GM18520 (cell line): ENCODE data around the gene SH2D6.
A peak's percentile ranks its signal among the peaks of the same experiment; 100 is the strongest.

ENCODE experiments used
- ATAC-seq: cut with Tn5 transposase; IDR thresholded peaks from one replicate; pipeline ENCODE4 v1.9.1; 2021; ENCODE audit not compliant: unreplicated experiment

Gene SH2D6

DNA sequence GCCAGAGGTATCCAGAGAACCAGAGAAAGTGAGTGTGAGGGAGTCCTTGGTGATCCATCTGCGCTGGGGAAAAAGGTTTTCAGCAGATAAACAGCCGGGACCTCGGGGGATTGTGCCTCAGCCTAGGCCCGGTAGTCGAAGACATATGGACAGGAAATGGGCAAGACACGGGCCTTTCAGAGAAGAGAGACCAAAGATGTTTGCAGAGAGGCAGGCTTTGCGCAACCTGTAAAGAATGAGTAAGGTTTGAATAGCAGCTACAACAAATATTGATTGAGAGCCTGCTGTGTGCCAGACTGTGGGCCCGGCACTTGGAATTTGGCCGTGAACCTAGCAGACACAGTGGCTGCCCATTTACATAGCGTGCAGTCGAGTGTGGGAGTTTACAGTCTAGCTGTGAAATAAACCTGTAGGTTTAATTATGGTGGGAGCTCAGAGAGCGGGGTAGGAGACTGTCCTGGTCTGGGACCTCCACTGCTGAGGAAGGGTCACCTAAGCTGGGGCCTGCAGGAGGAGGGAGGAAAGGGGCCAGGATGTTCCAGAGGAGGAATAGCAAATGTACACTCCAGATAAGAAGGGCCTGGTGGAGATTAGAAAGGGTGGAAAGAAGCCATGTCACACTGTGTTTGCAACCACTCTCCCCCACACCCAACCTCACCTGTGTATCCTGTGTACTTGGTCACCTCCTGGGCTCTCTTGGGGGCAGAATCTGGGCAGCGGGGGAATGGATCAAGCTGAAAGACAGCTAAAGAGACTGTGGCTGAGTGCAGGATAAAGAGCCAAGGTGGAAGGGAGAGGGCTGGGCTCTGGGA lies 3.0 kb downstream of the SH2D6 start:
- ATAC-seq, result no peak

DNA sequence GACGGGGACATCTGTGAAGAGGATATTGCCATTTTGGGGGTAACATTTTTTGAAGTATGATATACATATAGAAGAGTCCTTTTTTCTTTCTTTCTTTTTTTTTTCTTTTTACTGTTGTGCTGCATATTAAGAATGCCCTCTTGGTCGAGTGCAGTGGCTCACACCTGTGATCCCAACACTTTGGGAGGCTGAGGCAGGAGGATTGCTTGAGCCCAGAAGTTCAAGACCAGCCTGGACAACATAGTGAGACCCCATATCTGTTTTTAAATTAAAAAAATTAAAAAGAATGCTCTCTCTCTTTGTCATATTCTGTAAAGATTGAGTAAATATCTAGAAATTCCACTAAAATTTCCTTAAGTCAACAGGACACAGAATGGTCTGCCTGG lies 3.6 kb downstream of the SH2D6 start:
- ATAC-seq, result no peak

DNA sequence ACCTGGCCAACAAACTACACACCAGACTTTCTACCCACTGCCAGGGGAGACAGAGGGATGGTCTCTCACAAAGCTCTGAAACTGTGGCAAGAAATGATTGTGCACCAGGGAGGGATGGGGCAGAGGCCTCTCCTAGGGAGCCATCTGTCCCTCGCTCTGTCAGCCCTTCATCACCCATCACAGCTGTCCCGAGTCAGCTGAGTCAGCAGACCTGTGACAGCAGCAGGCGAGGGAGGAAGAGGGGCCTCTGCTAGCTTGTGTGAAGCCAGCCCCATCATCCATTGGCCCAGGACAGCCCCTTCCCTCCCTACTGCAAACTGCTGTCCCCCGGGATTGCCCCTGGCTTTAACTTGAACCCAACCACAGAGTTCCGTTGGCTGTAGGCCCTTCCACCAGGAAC lies 5.0 kb downstream of the SH2D6 start:
- no peak for ATAC-seq

DNA sequence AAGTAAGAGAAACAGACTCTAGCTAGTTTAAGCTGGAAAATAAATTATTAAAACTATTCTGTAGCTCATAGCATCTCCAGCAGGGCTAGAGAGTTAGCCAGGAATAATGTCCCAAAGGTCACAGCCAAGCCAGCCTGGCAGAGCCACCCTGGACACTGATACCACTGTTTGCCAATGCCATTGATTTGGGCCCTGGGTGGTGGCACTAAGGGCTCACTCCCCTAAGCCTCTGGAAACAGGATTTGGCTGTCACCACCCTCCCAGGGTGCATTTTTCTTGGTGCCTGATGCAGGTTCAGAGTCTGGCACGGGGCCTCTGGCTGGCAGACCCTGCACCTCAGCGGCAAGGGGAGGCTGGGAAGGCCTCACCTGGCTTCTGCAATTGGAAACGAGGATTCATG lies 7.1 kb downstream of the SH2D6 start:
- ATAC-seq, result no peak

- no peak for ATAC-seq
Observed at GRCh38 chr2:85427300-85427835, 8.9 kb downstream of the SH2D6 start.

DNA sequence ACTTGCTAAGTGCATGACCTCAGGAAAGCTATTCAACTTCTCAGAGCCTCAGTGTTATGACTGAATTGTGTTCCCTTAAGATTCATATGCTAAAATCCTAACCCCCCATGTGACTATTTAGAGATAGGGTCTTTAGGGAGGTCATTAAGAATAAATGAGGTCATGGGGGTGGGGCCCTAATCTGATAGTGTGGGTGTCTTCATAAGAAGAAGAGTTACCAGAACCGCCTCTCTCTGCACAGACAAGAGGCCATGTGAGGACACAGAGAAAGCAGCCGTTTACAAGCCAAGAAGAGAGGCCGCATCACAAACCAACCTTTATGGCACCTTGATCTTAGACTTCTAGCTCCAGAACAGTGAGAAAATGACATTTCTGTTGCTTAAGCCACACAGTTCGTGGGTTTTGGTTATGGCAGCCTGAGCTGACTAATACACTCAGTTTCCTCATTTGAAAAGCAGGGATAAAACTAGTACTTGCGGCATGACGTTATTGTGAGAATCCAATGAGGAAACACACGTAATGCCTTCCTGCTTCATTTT lies 9.9 kb downstream of the SH2D6 start:
- ATAC-seq, result no peak

DNA sequence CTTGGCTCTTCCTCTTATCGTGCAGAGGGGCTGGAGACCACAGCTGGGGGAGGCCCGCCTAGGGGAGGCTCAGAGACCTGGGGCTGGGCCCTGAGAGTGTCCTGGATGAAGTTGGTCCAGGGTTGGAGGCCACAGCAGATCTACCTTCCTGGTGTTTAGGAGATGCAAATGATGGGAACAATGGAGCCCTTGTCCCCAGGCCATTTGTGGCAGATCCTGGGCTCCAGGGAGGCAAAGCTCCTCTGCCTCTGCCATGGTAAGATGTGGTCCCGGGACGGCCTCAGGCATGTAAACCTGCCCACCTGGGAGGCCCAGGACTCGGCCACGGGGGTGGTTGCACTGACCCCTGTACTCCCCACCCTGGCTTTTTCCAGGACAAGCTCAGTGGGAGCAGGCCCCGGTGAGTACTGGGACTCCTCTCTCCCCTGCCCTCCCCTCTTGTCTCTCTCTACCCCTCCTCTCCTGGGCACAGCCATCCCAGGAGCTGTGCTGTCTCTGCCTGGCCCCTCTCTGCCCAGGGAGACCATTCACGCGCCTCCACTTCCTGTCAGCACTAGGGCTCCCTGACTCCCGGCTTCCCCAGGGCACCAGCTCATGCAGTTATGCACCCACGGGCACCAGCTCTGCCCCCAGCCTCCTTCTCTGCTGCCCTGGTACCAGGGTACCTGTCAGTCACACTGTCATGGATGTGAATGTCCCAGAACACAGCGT lies 10.9 kb downstream of the SH2D6 start:
- ATAC-seq, result no peak

- no peak for ATAC-seq
Observed at GRCh38 chr2:85429924-85430289, 11.4 kb downstream of the SH2D6 start.

DNA sequence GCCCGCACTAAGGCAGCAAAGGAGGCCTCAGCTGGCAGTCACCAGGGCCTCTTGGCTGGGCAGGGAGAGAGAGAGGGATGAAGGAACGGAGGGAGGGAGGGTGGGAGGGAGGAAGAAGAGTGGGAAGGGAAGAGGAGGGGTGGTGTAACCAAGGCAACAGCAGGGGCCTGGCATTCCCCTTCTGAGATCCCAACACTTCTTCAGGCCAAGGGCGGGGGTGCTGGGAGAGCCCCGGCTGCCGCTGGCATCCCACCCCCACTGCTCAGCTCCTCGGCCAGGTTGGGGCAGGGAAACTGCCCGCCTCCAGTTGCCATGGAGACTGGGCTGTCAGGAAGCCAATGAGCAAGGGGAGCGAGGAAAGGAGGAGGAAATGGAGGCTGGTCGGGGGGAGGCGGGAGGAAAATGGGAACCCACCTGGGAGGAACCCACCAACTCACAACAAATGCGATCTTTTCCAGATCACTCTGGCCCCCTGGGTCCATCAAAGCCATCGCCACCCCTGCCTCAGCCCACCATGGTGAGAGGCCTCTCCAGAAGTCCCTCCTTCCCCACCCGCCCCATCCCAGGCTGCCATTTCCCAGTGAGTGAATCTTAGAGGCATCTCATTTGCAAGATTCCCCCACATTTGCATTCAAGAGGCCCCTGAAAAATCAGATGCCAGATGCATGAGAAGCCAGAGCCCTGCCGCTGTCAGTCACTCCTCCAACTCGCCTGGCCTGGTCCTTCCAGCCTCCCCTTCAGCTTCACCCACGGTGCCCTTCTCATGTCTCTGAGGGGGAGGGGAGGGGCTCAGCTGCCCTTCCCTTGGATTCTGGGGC lies 12.4 kb downstream of the SH2D6 start:
- no peak for ATAC-seq

- no peak for ATAC-seq
Observed at GRCh38 chr2:85431570-85432205, 13.2 kb downstream of the SH2D6 start.

- ATAC-seq, result no peak
Observed at GRCh38 chr2:85433511-85434089, 15.1 kb downstream of the SH2D6 start.

DNA sequence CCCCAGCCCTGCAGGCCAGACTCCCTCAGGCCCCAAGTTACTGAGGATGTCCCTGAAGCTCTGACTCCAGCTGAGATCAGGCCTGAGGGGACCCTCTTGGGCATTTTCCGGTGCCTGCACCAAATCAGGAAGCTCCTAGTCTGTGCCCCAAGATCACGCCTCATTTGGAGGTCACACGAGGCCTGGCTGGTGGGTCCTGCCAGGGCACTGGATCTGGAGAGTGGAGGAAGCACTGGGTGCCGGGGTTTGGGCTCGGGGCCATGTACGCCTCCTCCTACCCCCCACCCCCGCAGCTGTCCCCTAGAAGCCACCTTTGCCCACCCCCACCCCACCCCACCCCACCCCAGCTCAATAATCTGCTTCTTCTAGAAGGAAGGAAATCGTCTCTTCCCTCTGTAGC lies 16.2 kb downstream of the SH2D6 start:
- ATAC-seq, result no peak

DNA sequence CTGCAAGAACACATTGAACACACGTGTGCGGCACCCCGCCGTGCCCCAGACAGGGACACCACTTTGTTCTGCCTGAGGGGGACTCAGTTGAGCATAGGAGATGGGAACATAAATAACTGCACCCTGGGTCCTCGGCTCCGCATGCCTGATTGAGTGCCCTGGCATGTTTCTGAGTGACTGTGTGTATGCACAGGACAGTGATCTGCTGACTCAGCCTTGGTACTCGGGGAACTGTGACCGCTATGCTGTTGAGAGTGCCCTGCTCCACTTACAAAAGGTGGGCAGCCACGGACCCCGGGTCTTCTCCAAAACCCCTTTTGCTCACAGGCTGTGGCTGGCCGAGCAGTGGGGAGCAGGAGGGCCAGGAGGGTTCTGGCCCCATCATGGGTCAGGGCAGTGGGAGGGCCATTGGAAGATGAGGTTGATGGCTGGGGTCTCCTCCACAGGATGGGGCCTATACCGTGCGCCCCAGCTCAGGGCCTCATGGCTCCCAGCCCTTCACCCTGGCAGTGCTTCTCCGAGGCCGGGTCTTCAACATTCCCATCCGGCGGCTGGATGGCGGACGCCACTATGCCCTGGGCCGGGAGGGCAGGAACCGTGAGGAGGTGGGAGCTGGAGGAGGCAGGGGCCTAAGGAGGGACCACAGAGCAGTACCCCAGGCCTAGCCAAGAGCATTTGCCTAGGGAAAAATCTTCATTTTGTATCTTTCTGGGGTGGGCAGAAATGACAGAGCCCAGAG lies 16.9 kb downstream of the SH2D6 start:
- no peak for ATAC-seq

DNA sequence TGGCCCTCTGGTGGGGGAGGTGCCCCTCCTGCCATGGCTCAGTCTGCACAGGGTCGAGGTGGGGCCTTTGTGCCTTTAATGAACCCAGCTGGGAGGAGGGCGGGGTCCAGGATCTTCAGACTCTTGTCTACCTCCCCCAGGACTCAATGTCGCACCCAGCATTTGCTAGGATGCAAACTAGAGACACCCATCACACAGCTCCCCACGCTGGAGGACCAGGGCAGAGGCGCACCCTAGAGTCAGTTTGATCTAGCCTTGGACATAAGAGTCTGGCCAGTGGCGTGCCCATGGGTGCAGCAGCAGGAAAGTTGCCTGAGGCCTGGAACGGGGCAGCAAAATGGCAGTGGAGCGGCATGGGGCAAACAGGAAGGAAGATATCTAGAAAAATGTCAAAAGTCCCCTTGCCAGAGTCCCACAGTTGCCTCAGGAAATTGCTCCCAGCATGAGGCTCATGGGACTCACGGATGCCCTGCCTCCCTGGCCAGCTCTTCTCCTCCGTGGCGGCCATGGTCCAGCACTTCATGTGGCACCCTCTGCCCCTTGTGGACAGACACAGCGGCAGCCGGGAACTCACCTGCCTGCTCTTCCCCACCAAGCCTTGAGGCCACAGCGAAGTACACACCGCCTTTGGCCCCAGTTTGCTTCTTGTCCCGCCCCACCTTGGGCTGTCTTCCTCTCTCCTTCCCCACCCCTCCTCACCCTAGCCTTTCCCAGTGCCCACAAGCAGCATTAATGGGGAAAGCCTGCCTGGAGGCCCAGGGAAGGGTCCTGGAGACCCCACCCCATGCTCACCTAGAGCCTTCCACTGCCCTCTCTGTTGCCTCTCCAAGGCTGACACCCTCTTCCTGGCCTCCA lies 17.7 kb downstream of the SH2D6 start:
- no peak for ATAC-seq

DNA sequence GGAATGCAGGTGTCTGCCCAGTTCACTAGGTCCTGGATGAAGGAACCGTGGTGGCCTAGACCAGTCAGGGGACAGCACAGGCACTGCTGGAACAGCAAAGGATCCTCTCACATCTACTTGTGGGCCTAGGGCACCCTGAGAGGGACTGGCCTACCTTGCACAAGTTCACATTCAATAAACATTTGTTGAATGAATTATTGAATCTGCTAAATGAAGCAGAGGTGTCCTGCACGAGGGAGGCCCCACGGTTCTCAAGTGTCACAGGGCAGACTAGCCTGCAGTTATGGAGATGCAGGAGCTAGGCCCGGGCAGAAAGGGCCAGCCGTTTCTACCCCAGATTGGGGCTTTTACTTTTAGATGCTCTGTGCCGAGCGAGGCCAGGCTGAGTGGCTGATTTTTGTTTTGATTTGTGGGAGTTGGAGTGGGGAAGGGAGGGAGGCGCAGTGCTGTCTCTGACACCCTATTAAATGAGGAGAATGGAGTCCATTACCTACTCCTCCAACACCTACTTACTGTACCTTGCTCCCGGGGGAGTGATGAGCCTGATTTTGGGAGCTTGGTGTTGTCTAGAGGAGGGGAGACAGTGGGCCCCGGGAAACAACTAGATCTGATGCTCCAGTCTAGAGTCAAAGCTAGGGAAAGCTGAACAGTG lies 18.4 kb downstream of the SH2D6 start:
- ATAC-seq, result no peak

- peak; percentile 84 for ATAC-seq
Observed at GRCh38 chr2:85437488-85438200, 19.1 kb downstream of the SH2D6 start.

GRCh38 chr2:85438201-85439024 lies 19.9 kb downstream of the SH2D6 start:
- ATAC-seq, result no peak
